ENCODE measurements around the gene TGFB1I1.

Gene TGFB1I1

GRCh38 chr16:31486045-31486444 lies 14.1 kb downstream of the TGFB1I1 start:
- H3K27ac ChIP-seq (ENCODE audit: low read depth, low read length): no peak overlapping the region
- H3K9me2 ChIP-seq (replicated peaks; ENCODE audit: control insufficient read depth, low read length): no peaks in the 10 kb centered on the region
- peaks cover 7% of the 10 kb centered on the region for H3K4me1 ChIP-seq (ENCODE audit: control insufficient read depth, low read length)
- no peaks in the 10 kb centered on the region for H3F3A ChIP-seq (ENCODE audit: control insufficient read depth, insufficient read depth)
- H3K9me3 ChIP-seq (ENCODE audit: control insufficient read depth, insufficient read depth, low read length): no peaks in the 10 kb centered on the region
- H3K4me3 ChIP-seq (ENCODE audit: low read length): no peak overlapping the region
- H3K27me3 ChIP-seq (ENCODE audit: control insufficient read depth, low read length): peaks cover 13% of the 10 kb centered on the region
- TF ChIP-seq CTCF (IDR thresholded peaks at IDR 0.05; ENCODE audit: low read depth, low read length, poor library complexity, severe bottlenecking): no peak
- no peak for TF ChIP-seq EZH2phosphoT487 (IDR thresholded peaks at IDR 0.05; ENCODE audit: borderline replicate concordance, low read length)
- H3K79me2 ChIP-seq (ENCODE audit: control insufficient read depth, low read length): no peaks in the 10 kb centered on the region
- no peak overlapping the region for H3K4me2 ChIP-seq (ENCODE audit: low read length)
- H4K20me1 ChIP-seq (ENCODE audit: control insufficient read depth, insufficient read depth, low read depth, low read length): no peaks in the 10 kb centered on the region
- H3K36me3 ChIP-seq (ENCODE audit: control insufficient read depth, low read length): no peaks in the 10 kb centered on the region

GRCh38 chr16:31487071-31487719 lies 15.2 kb downstream of the TGFB1I1 start:
- no peaks in the 10 kb centered on the region for H3K9me2 ChIP-seq (replicated peaks; ENCODE audit: control insufficient read depth, low read length)
- H3K27me3 ChIP-seq (ENCODE audit: control insufficient read depth, low read length): peaks cover 9% of the 10 kb centered on the region
- no peak for TF ChIP-seq EZH2phosphoT487 (IDR thresholded peaks at IDR 0.05; ENCODE audit: borderline replicate concordance, low read length)
- no peak for TF ChIP-seq CTCF (IDR thresholded peaks at IDR 0.05; ENCODE audit: low read depth, low read length, poor library complexity, severe bottlenecking)
- H3F3A ChIP-seq (ENCODE audit: control insufficient read depth, insufficient read depth): no peaks in the 10 kb centered on the region
- peaks cover 7% of the 10 kb centered on the region for H3K4me1 ChIP-seq (ENCODE audit: control insufficient read depth, low read length)
- H3K36me3 ChIP-seq (ENCODE audit: control insufficient read depth, low read length): no peaks in the 10 kb centered on the region
- H4K20me1 ChIP-seq (ENCODE audit: control insufficient read depth, insufficient read depth, low read depth, low read length): no peaks in the 10 kb centered on the region
- peak overlapping the region; percentile 50 for H3K4me2 ChIP-seq (ENCODE audit: low read length)
- no peaks in the 10 kb centered on the region for H3K79me2 ChIP-seq (ENCODE audit: control insufficient read depth, low read length)
- no peaks in the 10 kb centered on the region for H3K9me3 ChIP-seq (ENCODE audit: control insufficient read depth, insufficient read depth, low read length)
- H3K4me3 ChIP-seq (ENCODE audit: low read length): peak overlapping the region; percentile 47
- no peak overlapping the region for H3K27ac ChIP-seq (ENCODE audit: low read depth, low read length)

- Histone ChIP-seq H3K36me3 (ENCODE audit: control insufficient read depth, low read length) (no peaks in the 10 kb centered on the region), H3K27me3 (ENCODE audit: control insufficient read depth, low read length) (peaks cover 7% of the 10 kb centered on the region), H3K4me3 (ENCODE audit: low read length) (peak overlapping the region; percentile 47), H3F3A (ENCODE audit: control insufficient read depth, insufficient read depth) (no peaks in the 10 kb centered on the region), H3K27ac (ENCODE audit: low read depth, low read length) (no peak overlapping the region), H4K20me1 (ENCODE audit: control insufficient read depth, insufficient read depth, low read depth, low read length) (no peaks in the 10 kb centered on the region), H3K9me3 (ENCODE audit: control insufficient read depth, insufficient read depth, low read length) (no peaks in the 10 kb centered on the region), H3K4me2 (ENCODE audit: low read length) (peak overlapping the region; percentile 50), H3K9me2 (replicated peaks; ENCODE audit: control insufficient read depth, low read length) (no peaks in the 10 kb centered on the region), H3K4me1 (ENCODE audit: control insufficient read depth, low read length) (peaks cover 7% of the 10 kb centered on the region), H3K79me2 (ENCODE audit: control insufficient read depth, low read length) (no peaks in the 10 kb centered on the region)
- TF ChIP-seq EZH2phosphoT487 (IDR thresholded peaks at IDR 0.05; ENCODE audit: borderline replicate concordance, low read length) (no peak), CTCF (IDR thresholded peaks at IDR 0.05; ENCODE audit: low read depth, low read length, poor library complexity, severe bottlenecking) (no peak)
These were observed 15.9 kb downstream of the TGFB1I1 start for GRCh38 chr16:31487720-31488467.
